IPS-20b (cell line): ENCODE measurements around the gene TTC3.
"Not testable (repeated sequence)": the region's sequence is repeated elsewhere in the genome, so short reads cannot be mapped to it uniquely, and the experiment has no call there.

Experiments used
- H3K27ac ChIP-seq: one replicate; pipeline ENCODE4 v1.5.1; 2013; ENCODE audit warnings: low read length
- H3K27me3 ChIP-seq: 2 replicates; pipeline ENCODE4 v1.6.1; 2013; ENCODE audit warnings: mild to moderate bottlenecking, low read length, inconsistent platforms; ENCODE audit not compliant: insufficient read depth
- H3K36me3 ChIP-seq: 2 replicates; pipeline ENCODE4 v1.6.1; 2013; ENCODE audit warnings: low read depth, mild to moderate bottlenecking, inconsistent platforms, low read length, moderate library complexity; ENCODE audit not compliant: insufficient read depth
- H3K4me1 ChIP-seq: 2 replicates; pipeline ENCODE4 v1.6.1; 2013; ENCODE audit warnings: mild to moderate bottlenecking, control low read depth, inconsistent platforms, low read length, moderate library complexity; ENCODE audit not compliant: insufficient read depth
- H3K4me3 ChIP-seq: 2 replicates; pipeline ENCODE4 v1.5.1; 2013; ENCODE audit warnings: mild to moderate bottlenecking, low read length, inconsistent platforms
- H3K9ac ChIP-seq: 2 replicates; pipeline ENCODE4 v1.6.1; 2013; ENCODE audit warnings: low read depth, mild to moderate bottlenecking, inconsistent platforms, low read length, moderate library complexity
- H3K9me3 ChIP-seq: 2 replicates; pipeline ENCODE4 v1.6.1; 2013; ENCODE audit warnings: mild to moderate bottlenecking, low read depth, low read length, inconsistent platforms; ENCODE audit not compliant: insufficient read depth

The TTC3 gene

DNA sequence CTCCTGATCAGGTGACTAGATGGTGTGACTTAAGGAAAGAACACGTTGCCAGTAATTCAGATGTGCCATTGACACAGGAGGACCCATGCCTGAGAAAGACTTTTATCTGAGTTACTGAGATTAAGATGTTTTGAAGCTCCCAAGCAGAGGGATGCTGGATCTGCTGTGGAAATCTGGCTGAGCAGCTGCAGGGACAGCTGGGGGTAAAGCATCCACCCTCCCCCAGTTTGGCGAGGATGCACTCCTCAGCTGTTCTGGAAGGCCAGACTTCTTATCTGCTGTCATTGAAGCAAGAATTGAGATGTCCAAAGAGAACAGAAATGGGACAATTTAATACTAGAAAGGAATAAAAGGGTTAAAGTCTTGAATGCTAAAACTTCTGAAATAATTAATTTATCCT, 25.7 kb downstream of the TTC3 start:
- Histone ChIP-seq H3K27ac (no peak overlapping the region), H3K27me3 (no peaks in the 10 kb centered on the region), H3K36me3 (peaks cover 20% of the 10 kb centered on the region), H3K4me1 (no peaks in the 10 kb centered on the region), H3K4me3 (no peak overlapping the region), H3K9me3 (no peaks in the 10 kb centered on the region), H3K9ac (no peak overlapping the region)

DNA sequence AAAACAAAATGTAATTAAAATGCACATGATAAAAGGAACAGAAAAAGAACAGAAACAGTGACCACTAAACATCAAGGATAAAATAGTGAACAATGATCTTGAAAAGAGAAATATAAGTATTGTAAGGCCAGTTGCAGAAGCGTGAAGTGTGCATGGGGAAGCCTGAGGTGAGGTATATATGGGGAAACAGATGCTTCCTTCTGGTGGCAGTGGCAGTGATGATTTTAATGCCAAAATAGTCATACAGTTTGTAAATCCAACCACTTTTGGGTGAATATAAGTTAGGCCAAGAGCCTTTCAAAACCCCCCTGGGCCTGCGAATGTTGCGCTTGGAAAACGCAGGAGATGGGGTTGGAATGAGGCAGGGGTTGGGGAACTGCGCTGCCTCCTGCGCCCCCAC, 27.3 kb downstream of the TTC3 start:
- no peak overlapping the region for H3K27ac ChIP-seq
- H3K27me3 ChIP-seq: no peaks in the 10 kb centered on the region
- peaks cover 20% of the 10 kb centered on the region for H3K36me3 ChIP-seq
- no peak overlapping the region for H3K4me3 ChIP-seq
- no peaks in the 10 kb centered on the region for H3K9me3 ChIP-seq
- H3K9ac ChIP-seq: no peak overlapping the region
- H3K4me1 ChIP-seq: no peaks in the 10 kb centered on the region

DNA sequence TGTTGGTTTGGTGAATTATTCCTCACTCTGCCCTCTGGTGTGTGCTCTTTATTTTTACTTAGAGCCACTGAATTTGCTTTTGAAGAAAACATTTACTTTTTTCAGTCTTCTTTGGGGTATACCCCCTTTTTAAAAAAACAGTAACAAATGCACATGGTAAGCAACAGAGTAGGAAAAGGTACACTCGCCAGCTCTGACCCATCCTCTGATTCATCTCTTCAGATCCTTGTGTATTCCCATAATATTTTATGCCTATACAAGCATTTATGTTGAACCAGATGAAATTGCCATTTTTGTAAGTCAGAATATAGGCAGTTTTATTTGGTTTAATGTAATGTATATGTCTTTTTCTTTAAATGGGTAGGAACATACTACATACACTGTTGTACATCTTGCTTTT, 28.3 kb downstream of the TTC3 start:
- H3K4me1 ChIP-seq: no peaks in the 10 kb centered on the region
- H3K4me3 ChIP-seq: no peak overlapping the region
- H3K36me3 ChIP-seq: peaks cover 20% of the 10 kb centered on the region

DNA sequence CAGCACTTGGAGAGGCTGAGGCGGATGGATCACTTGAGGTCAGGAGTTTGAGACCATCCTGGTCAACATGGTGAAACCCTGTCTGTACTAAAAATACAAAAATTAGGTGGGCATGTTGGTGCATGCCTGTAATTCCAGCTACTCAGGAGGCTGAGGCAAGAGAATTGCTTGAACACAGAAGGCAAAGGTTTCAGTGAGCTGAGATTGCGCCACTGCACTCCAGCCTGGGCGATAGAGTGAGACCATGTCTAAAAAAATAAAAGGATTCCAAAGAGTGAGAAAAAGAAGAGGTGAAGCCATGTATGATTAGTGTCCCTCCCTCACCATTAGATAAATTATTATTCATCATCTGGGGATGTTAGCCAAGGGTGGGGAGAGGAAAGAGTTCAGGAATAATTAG, 29.7 kb downstream of the TTC3 start:
- not testable (repeated sequence) for H3K4me3 ChIP-seq, H3K27ac ChIP-seq, H3K27me3 ChIP-seq, H3K4me1 ChIP-seq, H3K9ac ChIP-seq, H3K9me3 ChIP-seq
- peaks cover 17% of the 10 kb centered on the region for H3K36me3 ChIP-seq

More for the DNA sequence above, 28.3 kb downstream of the TTC3 start:
- Histone ChIP-seq H3K9me3 (no peaks in the 10 kb centered on the region), H3K9ac (no peak overlapping the region), H3K27me3 (no peaks in the 10 kb centered on the region), H3K27ac (no peak overlapping the region)

DNA sequence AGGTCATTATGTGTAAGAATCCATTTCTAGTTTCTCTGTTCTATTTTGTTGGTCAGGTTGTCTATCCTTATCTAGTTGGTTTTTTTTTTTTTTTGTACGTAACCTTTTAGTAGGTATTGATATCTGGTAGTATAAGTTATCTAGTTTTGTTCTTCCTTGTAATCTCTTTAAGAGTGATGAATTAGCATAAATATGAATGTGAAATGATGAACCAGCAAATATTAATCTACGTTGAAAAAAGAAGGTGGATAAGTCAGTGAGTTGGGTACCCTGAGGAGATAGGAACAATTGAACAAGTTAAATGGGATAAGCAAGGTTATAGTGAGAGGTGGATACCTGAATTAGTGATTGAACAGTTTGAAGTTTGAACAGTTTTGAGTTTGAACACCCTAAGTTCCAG, 33.9 kb downstream of the TTC3 start:
- Histone ChIP-seq H3K4me3 (no peak overlapping the region), H3K9me3 (peaks cover 14% of the 10 kb centered on the region), H3K9ac (no peak overlapping the region), H3K27ac (no peak overlapping the region), H3K4me1 (no peaks in the 10 kb centered on the region), H3K36me3 (peaks cover 8% of the 10 kb centered on the region), H3K27me3 (no peaks in the 10 kb centered on the region)

DNA sequence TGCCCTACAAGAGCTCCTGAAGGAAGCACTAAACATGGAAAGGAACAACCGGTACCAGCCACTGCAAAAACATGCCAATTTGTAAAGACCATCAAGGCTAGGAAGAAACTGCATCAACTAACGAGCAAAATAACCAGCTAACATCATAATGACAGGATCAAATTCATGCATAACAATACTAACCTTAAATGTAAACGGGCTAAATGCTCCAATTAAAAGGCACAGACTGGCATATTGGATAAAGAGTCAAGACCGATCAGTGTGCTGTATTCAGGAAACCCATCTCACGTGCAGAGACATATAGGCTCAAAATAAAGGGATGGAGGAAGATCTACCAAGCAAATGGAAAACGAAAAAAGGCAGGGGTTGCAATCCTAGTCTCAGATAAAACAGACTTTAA, 38.0 kb downstream of the TTC3 start:
- H3K4me1 ChIP-seq, H3K27ac ChIP-seq, H3K27me3 ChIP-seq, H3K9ac ChIP-seq, H3K4me3 ChIP-seq, H3K36me3 ChIP-seq: not testable (repeated sequence)
- peaks cover 14% of the 10 kb centered on the region for H3K9me3 ChIP-seq

DNA sequence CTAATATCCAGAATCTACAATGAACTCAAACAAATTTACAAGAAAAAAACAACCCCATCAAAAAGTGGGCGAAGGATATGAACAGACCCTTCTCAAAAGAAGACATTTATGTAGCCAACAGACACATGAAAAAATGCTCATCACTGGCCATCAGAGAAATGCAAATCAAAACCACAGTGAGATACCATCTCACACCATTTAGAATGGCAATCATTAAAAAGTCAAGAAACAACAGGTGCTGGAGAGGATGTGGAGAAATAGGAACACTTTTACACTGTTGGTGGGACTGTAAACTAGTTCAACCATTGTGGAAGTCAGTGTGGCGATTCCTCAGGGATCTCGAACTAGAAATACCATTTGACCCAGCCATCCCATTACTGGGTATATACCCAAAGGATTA, 41.2 kb downstream of the TTC3 start:
- H3K9me3 ChIP-seq, H3K27me3 ChIP-seq, H3K4me1 ChIP-seq, H3K9ac ChIP-seq, H3K36me3 ChIP-seq, H3K4me3 ChIP-seq, H3K27ac ChIP-seq: not testable (repeated sequence)

DNA sequence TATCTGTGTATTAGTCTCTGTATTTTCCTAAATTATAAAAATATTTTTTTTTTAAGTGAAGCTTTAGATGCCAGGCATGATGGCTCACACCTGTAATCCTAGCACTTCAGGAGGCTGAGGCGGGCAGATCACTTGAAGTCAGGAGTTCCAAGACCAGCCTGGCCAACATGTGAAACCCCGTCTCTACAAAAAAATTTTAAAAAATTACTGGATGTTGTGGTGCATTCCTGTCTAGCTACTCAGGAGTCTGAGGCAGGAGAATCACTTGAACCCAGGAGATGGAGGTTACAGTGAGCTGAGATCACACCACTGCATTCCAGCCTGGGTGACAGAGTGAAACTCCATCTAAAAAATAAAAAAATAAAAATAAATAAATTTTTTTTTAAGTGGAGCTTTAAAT, 43.4 kb downstream of the TTC3 start:
- H3K4me3 ChIP-seq, H3K27ac ChIP-seq, H3K4me1 ChIP-seq, H3K27me3 ChIP-seq, H3K9ac ChIP-seq, H3K36me3 ChIP-seq, H3K9me3 ChIP-seq: not testable (repeated sequence)

DNA sequence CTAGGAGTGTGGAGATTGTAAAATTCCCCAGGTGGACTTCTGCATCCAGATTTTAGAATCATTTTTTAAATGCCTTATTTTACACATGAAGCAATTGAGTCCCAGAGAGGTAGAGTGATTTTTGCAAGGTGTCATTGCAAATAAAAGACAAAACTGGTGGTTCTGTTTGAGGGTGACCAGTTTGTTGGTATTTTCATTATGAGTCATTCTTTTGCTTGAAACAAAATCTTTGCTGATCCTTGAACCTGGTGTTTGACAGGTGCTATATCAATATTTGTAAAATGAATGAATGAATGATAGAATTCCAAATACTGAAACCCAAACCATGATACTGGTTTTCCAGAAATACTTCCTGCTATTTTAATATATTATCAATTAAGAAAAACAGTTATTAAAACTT, 44.1 kb downstream of the TTC3 start:
- no peaks in the 10 kb centered on the region for H3K9me3 ChIP-seq
- H3K4me1 ChIP-seq: no peaks in the 10 kb centered on the region
- H3K4me3 ChIP-seq: no peak overlapping the region
- no peak overlapping the region for H3K9ac ChIP-seq
- H3K27me3 ChIP-seq: no peaks in the 10 kb centered on the region
- H3K27ac ChIP-seq: no peak overlapping the region
- H3K36me3 ChIP-seq: no peaks in the 10 kb centered on the region

DNA sequence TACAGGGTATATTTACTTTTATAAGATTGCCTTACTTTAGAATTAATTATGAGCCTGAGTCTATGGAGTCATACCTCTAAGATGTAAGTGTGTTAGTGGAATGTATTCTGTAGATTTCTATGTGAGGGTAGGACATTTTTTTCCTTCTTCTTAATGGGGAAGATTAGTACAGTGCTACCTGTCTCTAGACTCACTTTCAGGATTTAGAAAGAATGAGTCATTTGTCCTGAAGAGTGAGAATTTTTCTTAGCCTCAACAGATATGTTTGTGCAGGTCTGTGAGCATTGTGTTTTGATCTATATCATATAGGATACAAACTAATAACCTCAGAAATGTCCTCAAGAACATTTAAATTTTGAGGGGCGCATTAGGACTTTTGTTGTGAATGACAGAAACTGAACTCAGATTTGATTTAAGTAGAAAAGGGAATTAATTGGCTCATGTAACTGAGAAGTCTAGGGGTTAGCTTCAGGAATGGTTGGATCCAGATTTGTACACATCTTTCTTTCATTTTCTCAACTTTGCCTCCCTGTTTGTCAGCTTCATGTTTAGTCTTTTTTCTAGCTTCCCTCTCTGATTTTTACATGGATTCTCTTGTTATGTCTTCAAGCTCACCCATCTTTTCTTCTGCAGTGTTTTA, 45.3 kb downstream of the TTC3 start:
- Histone ChIP-seq H3K27me3 (no peaks in the 10 kb centered on the region), H3K9me3 (no peaks in the 10 kb centered on the region), H3K36me3 (no peaks in the 10 kb centered on the region), H3K9ac (no peak overlapping the region), H3K27ac (no peak overlapping the region), H3K4me3 (no peak overlapping the region), H3K4me1 (no peaks in the 10 kb centered on the region)

DNA sequence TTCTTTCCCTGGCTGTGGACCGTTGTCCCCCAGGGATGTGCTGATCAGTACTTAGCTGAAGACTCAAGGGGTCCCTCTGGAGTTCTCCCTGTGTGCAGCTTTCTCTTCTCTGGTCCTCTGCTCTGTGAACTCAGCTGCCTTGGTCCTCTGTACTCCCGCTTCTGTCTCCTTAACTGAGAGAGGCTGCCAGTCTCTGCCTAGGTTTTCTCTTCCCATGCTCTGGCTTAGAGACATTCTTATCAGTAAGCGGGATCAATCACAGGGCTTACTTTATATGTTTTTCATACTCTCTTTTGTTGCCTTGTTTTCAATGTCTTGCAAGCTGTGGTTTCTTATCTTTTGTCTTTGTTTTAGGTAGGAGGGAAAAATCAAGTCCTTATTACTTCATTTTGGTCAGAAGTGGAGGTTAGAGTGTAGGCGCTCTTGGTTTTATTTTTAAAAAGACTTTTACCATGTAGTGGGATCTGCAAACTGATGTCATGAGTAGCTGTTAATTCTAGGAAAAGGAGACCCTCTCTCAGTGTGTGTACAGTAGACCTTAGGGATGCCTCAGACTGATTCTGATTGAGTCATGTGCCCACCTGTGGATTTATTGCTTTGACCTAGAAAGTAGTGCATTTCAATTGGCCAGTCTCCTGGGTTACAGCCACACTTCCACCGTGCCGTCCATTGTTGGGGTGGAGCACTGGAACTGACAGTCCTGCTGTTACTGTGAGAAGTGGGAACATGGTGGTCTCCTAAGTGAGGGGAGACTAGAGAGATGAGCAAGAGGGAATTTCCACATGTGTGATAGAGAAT, 46.6 kb downstream of the TTC3 start:
- Histone ChIP-seq H3K27me3 (no peaks in the 10 kb centered on the region), H3K4me1 (no peaks in the 10 kb centered on the region), H3K4me3 (no peak overlapping the region), H3K27ac (no peak overlapping the region), H3K36me3 (no peaks in the 10 kb centered on the region), H3K9me3 (no peaks in the 10 kb centered on the region), H3K9ac (no peak overlapping the region)

DNA sequence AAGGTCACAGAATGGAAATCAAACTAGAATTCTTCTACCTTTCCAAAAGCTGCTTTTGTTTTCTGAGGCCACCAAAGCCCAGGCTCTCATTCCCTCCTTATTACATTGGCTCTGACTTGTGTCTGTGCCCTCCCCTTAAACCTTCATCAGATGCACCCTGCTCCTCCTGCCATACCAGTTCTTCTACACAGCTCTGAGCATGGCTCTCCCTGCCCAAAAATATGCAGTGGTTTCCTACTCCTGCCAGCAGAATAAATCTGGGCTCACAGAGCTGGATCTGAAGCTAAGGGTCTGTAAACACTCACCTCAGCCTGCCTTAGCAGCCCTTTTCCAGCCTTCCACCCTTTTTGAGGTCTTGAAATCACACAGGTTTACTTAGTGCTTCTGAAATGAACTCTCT, 55.0 kb downstream of the TTC3 start:
- H3K9ac ChIP-seq: no peak overlapping the region
- H3K4me3 ChIP-seq: no peak overlapping the region
- H3K9me3 ChIP-seq: no peaks in the 10 kb centered on the region
- no peaks in the 10 kb centered on the region for H3K27me3 ChIP-seq
- H3K27ac ChIP-seq: no peak overlapping the region
- no peaks in the 10 kb centered on the region; the same call in 1 of the 2 replicates for H3K4me1 ChIP-seq
- peaks cover 3% of the 10 kb centered on the region; the same call in 1 of the 2 replicates for H3K36me3 ChIP-seq
